ENCODE results near the gene IL31RA.

Gene IL31RA

DNA sequence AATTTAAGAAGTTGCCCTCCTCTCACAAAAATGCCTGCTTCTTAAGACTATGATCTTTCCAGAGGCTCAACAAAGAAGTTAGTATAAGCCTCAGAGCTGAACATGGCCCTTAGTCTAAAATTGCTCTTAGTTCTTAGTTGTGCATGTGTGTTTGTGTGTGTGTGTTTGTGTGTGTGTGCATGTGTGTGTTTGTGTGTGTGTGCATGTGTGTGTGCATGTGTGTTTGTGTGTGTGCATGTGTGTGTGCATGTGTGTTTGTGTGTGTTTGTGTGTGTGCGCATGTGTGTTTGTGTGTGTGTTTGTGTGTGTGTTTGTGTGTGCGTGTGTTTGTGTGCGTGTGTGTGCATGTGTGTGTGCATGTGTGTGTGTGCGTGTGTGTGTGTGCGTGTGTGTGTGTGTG, 15.8 kb downstream of the IL31RA start:
- ATAC-seq = no peak
- no peak for TF ChIP-seq BACH2 (CRISPR knock-in tag; IDR thresholded peaks at IDR 0.05; ENCODE audit: borderline replicate concordance)

GRCh38 chr5:55868846-55869245, 17.7 kb downstream of the IL31RA start:
- TF ChIP-seq, protein P1, sequence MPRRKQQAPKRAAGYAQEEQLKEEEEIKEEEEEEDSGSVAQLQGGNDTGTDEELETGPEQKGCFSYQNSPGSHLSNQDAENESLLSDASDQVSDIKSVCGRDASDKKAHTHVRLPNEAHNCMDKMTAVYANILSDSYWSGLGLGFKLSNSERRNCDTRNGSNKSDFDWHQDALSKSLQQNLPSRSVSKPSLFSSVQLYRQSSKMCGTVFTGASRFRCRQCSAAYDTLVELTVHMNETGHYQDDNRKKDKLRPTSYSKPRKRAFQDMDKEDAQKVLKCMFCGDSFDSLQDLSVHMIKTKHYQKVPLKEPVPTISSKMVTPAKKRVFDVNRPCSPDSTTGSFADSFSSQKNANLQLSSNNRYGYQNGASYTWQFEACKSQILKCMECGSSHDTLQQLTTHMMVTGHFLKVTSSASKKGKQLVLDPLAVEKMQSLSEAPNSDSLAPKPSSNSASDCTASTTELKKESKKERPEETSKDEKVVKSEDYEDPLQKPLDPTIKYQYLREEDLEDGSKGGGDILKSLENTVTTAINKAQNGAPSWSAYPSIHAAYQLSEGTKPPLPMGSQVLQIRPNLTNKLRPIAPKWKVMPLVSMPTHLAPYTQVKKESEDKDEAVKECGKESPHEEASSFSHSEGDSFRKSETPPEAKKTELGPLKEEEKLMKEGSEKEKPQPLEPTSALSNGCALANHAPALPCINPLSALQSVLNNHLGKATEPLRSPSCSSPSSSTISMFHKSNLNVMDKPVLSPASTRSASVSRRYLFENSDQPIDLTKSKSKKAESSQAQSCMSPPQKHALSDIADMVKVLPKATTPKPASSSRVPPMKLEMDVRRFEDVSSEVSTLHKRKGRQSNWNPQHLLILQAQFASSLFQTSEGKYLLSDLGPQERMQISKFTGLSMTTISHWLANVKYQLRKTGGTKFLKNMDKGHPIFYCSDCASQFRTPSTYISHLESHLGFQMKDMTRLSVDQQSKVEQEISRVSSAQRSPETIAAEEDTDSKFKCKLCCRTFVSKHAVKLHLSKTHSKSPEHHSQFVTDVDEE (CRISPR knock-in tag; IDR thresholded peaks at IDR 0.05) = no peak
- no peak for TF ChIP-seq PATZ1 (CRISPR knock-in tag; IDR thresholded peaks at IDR 0.05; ENCODE audit: borderline replicate concordance)
- no peak for TF ChIP-seq ZC3H10 (CRISPR knock-in tag; IDR thresholded peaks at IDR 0.05)
- no peak for TF ChIP-seq POU6F1 (CRISPR knock-in tag; IDR thresholded peaks at IDR 0.05; ENCODE audit: borderline replicate concordance, low read depth)
- no peak for TF ChIP-seq TOX (CRISPR knock-in tag; IDR thresholded peaks at IDR 0.05; ENCODE audit: borderline replicate concordance)
- TF ChIP-seq ZNF8 (CRISPR knock-in tag; IDR thresholded peaks at IDR 0.05) = no peak
- no peak for TF ChIP-seq ISL1 (CRISPR knock-in tag; IDR thresholded peaks at IDR 0.05)
- TF ChIP-seq ZNF565 (CRISPR knock-in tag; conservative IDR thresholded peaks at IDR 0.05; ENCODE audit: low read depth) = no peak
- no peak for TF ChIP-seq ZFP3 (CRISPR knock-in tag; IDR thresholded peaks at IDR 0.05)
- TF ChIP-seq OSR1 (CRISPR knock-in tag; IDR thresholded peaks at IDR 0.05) = no peak
- peak; percentile 99 for ATAC-seq

GRCh38 chr5:55869847-55870246, 18.7 kb downstream of the IL31RA start:
- ATAC-seq = no peak
- TF ChIP-seq PATZ1 (CRISPR knock-in tag; IDR thresholded peaks at IDR 0.05; ENCODE audit: borderline replicate concordance) (no peak), ESRRG (CRISPR knock-in tag; IDR thresholded peaks at IDR 0.05) (no peak), ZNF8 (CRISPR knock-in tag; IDR thresholded peaks at IDR 0.05) (no peak), SNAI2 (CRISPR knock-in tag; IDR thresholded peaks at IDR 0.05) (no peak), CSDC2 (CRISPR knock-in tag; IDR thresholded peaks at IDR 0.05) (no peak), OSR1 (CRISPR knock-in tag; IDR thresholded peaks at IDR 0.05) (no peak)

DNA sequence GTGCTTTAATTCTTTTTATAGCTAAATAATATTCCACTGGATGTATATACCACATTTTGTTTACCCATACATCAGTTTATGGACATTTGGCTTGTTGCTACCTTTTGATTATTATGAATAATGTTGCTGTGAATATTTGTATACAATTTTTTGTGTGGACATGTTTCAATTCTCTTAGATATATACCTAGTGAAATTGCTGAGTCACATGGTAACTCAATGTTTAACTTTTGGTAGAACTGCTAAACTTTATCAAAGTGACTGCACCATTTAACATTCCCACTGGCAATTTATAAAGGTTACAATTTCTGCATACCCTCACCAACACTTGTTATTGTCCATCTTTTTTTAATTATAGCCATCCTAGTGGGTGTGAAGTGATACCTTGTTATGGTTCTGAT, 22.1 kb downstream of the IL31RA start:
- no peak for TF ChIP-seq RARB (CRISPR knock-in tag; IDR thresholded peaks at IDR 0.05)
- TF ChIP-seq CSRNP3 (CRISPR knock-in tag; IDR thresholded peaks at IDR 0.05) = no peak
- no peak for TF ChIP-seq CSDC2 (CRISPR knock-in tag; IDR thresholded peaks at IDR 0.05)
- no peak for TF ChIP-seq ISL1 (CRISPR knock-in tag; IDR thresholded peaks at IDR 0.05)
- ATAC-seq = no peak

GRCh38 chr5:55877655-55878054, 26.5 kb downstream of the IL31RA start:
- no peak for ATAC-seq
- TF ChIP-seq OSR1 (CRISPR knock-in tag; IDR thresholded peaks at IDR 0.05) = no peak
- no peak for TF ChIP-seq ARNTL (CRISPR knock-in tag; IDR thresholded peaks at IDR 0.05; ENCODE audit: borderline replicate concordance, low read depth)
- TF ChIP-seq SNAI2 (CRISPR knock-in tag; IDR thresholded peaks at IDR 0.05) = no peak
- TF ChIP-seq PATZ1 (CRISPR knock-in tag; IDR thresholded peaks at IDR 0.05; ENCODE audit: borderline replicate concordance) = no peak
- TF ChIP-seq CSRNP3 (CRISPR knock-in tag; IDR thresholded peaks at IDR 0.05) = no peak
- no peak for TF ChIP-seq RARB (CRISPR knock-in tag; IDR thresholded peaks at IDR 0.05)
- TF ChIP-seq ZFP3 (CRISPR knock-in tag; IDR thresholded peaks at IDR 0.05) = no peak
